ENCODE measurements around the gene WHRN.

WHRN gene

GRCh38 chr9:114482593-114482992, 22.7 kb downstream of the WHRN start:
- no peaks in the 10 kb centered on the region for H3K36me3 ChIP-seq (replicated peaks)
- H3K4me3 ChIP-seq (ENCODE audit: low read depth, low read length): no peak overlapping the region
- in situ Hi-C loops (cut with HindIII; ENCODE audit: low pct_ligation_motif_present, low sequenced_read_pairs): no loop called here
- TF ChIP-seq, protein P1, sequence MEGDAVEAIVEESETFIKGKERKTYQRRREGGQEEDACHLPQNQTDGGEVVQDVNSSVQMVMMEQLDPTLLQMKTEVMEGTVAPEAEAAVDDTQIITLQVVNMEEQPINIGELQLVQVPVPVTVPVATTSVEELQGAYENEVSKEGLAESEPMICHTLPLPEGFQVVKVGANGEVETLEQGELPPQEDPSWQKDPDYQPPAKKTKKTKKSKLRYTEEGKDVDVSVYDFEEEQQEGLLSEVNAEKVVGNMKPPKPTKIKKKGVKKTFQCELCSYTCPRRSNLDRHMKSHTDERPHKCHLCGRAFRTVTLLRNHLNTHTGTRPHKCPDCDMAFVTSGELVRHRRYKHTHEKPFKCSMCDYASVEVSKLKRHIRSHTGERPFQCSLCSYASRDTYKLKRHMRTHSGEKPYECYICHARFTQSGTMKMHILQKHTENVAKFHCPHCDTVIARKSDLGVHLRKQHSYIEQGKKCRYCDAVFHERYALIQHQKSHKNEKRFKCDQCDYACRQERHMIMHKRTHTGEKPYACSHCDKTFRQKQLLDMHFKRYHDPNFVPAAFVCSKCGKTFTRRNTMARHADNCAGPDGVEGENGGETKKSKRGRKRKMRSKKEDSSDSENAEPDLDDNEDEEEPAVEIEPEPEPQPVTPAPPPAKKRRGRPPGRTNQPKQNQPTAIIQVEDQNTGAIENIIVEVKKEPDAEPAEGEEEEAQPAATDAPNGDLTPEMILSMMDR (IDR thresholded peaks at IDR 0.05; ENCODE audit: low read depth, low read length, missing control alignments): no peak
- no peak overlapping the region for H3K27ac ChIP-seq
- H3K27me3 ChIP-seq (replicated peaks): no peaks in the 10 kb centered on the region
- no peak for DNase-seq

DNA sequence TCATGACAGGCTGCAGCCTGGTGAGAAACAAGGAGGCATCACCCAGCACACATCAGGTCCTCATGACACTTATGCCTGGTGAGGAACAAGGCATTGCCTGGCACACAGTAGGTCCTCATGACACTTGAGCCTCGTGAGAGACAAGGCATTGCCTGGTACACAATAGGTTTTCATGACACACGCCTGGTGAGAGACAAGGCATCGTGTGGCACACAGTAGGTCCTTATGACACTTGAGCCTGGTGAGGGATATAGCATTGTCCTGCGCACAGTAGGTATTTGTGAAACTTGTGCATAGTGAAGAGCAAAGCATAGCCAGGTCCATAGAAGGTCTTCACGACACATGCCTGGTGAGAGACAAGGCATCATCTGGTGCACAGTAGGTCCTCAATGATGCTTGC, 23.5 kb downstream of the WHRN start:
- TF ChIP-seq, protein P1 (IDR thresholded peaks at IDR 0.05; ENCODE audit: low read depth, low read length, missing control alignments): no peak
- H3K36me3 ChIP-seq (replicated peaks): no peaks in the 10 kb centered on the region
- in situ Hi-C loops (cut with HindIII; ENCODE audit: low pct_ligation_motif_present, low sequenced_read_pairs): no loop called here
- H3K4me3 ChIP-seq (ENCODE audit: low read depth, low read length): no peak overlapping the region
- H3K27me3 ChIP-seq (replicated peaks): no peaks in the 10 kb centered on the region
- DNase-seq: no peak
- no peak overlapping the region for H3K27ac ChIP-seq

DNA sequence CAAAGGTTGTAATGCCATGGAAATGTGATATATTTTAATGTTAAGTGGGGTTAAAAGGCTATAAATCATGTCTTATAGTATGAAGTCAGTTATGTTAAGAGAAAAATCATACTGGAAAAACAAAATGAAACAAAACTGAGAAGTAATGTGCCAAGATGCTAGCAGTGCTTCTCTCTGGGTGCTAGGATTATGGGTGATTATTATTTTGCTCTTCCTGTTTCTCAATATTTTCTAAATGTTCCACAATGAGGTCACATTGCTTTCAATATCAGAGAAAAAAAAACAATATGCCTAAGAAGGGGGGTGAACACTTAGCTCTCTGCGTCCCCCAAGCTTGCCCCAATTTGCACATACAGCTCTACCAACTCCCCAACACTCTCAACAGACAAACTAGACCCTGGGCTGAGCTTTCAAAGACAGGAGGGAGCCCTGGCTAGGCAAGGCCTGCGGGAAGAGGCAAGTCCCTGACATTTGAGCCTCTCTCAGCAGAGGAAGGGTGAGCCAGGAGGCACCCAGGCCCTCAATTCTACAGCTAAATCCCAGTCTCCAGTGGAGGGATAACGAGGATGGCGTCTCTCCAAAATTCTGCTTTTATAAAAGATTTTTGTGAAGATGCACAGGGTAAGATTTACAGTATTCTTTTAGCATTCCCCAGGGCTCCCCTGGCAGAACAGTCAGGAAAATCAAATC, 24.4 kb downstream of the WHRN start:
- Histone ChIP-seq H3K27ac (no peak overlapping the region), H3K27me3 (replicated peaks) (no peaks in the 10 kb centered on the region), H3K4me3 (ENCODE audit: low read depth, low read length) (no peak overlapping the region), H3K36me3 (replicated peaks) (no peaks in the 10 kb centered on the region)
- no peak for DNase-seq
- TF ChIP-seq, protein P1 (IDR thresholded peaks at IDR 0.05; ENCODE audit: low read depth, low read length, missing control alignments): no peak
- in situ Hi-C loops (cut with HindIII; ENCODE audit: low pct_ligation_motif_present, low sequenced_read_pairs): no loop called here

GRCh38 chr9:114478871-114479270, 26.4 kb downstream of the WHRN start:
- in situ Hi-C loops (cut with HindIII; ENCODE audit: low pct_ligation_motif_present, low sequenced_read_pairs): no loop called here
- TF ChIP-seq, protein P1 (IDR thresholded peaks at IDR 0.05; ENCODE audit: low read depth, low read length, missing control alignments): no peak
- no peak overlapping the region for H3K4me3 ChIP-seq (ENCODE audit: low read depth, low read length)
- H3K27ac ChIP-seq: no peak overlapping the region
- no peaks in the 10 kb centered on the region for H3K36me3 ChIP-seq (replicated peaks)
- DNase-seq: no peak
- H3K27me3 ChIP-seq (replicated peaks): no peaks in the 10 kb centered on the region

GRCh38 chr9:114478459-114478858, 26.8 kb downstream of the WHRN start:
- TF ChIP-seq, protein P1 (IDR thresholded peaks at IDR 0.05; ENCODE audit: low read depth, low read length, missing control alignments): no peak
- in situ Hi-C loops (cut with HindIII; ENCODE audit: low pct_ligation_motif_present, low sequenced_read_pairs): no loop called here
- no peaks in the 10 kb centered on the region for H3K27me3 ChIP-seq (replicated peaks)
- no peaks in the 10 kb centered on the region for H3K36me3 ChIP-seq (replicated peaks)
- no peak overlapping the region for H3K27ac ChIP-seq
- no peak overlapping the region for H3K4me3 ChIP-seq (ENCODE audit: low read depth, low read length)
- no peak for DNase-seq

- Histone ChIP-seq H3K36me3 (replicated peaks) (no peaks in the 10 kb centered on the region), H3K27me3 (replicated peaks) (no peaks in the 10 kb centered on the region), H3K27ac (no peak overlapping the region), H3K4me3 (ENCODE audit: low read depth, low read length) (no peak overlapping the region)
- TF ChIP-seq, protein P1 (IDR thresholded peaks at IDR 0.05; ENCODE audit: low read depth, low read length, missing control alignments): no peak
- in situ Hi-C loops (cut with HindIII; ENCODE audit: low pct_ligation_motif_present, low sequenced_read_pairs): no loop called here
- DNase-seq: no peak
These were observed 27.6 kb downstream of the WHRN start for GRCh38 chr9:114477642-114478041.

Data from brain microvascular endothelial cell (primary cell).